Measurements from ENCODE around the gene VWA5B1.

The VWA5B1 gene

DNA sequence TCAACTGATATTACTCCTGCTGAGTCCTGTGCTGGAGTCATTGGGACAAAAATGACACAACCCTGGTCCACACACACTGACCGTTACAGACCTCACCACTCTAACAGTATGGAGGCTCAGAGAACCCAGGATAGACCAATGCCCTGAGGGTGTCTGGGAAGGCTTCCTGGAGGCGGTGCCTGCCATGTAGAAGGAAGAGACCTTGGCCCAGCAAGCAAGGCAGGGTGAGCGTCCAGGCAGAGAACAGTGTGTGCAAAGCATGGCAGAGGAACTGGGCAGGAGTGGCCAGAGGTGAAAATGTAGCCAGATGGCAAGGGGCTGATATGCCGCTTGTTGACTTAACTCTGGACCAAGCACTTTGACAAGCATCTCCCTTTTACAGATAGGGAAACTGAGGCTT, 85.5 kb downstream of the VWA5B1 start:
- no peak for TF ChIP-seq ZFX (IDR thresholded peaks at IDR 0.05)
- TF ChIP-seq, protein P1, sequence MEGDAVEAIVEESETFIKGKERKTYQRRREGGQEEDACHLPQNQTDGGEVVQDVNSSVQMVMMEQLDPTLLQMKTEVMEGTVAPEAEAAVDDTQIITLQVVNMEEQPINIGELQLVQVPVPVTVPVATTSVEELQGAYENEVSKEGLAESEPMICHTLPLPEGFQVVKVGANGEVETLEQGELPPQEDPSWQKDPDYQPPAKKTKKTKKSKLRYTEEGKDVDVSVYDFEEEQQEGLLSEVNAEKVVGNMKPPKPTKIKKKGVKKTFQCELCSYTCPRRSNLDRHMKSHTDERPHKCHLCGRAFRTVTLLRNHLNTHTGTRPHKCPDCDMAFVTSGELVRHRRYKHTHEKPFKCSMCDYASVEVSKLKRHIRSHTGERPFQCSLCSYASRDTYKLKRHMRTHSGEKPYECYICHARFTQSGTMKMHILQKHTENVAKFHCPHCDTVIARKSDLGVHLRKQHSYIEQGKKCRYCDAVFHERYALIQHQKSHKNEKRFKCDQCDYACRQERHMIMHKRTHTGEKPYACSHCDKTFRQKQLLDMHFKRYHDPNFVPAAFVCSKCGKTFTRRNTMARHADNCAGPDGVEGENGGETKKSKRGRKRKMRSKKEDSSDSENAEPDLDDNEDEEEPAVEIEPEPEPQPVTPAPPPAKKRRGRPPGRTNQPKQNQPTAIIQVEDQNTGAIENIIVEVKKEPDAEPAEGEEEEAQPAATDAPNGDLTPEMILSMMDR (conservative IDR thresholded peaks at IDR 0.05) = no peak

DNA sequence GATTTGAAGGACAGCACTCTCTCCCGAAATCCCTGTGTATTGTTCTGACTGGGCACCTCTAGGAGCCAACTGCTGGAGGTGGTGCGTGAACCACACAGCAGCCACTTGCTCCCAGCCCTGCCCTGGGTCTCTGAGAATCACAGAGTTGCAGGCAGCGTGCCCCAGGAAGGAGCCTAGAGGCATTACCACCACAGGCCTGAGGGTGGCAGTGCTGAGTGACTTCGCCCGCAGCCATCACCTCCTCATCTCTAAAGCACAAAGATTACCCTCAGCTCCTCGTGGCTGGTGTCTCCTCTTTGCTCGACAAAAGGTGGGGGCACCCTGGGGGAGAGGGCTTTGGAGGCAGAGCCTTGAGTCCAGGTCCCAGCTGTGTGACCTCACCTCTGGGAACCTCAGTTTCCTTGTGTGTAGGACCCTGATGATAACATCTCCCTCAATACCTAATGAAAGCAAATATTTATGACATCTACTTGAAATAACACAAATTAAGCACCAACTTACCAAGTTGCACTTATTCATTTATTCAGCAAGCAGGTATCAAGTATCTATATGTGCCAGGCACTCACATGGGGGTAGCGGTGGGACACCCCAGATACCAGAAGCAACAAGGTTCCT, 86.3 kb downstream of the VWA5B1 start:
- no peak overlapping the region for H3K27ac ChIP-seq
- TF ChIP-seq, protein P1 (conservative IDR thresholded peaks at IDR 0.05) = peak; percentile 72
- no peak for TF ChIP-seq ZFX (IDR thresholded peaks at IDR 0.05)

More for the DNA sequence above, 85.5 kb downstream of the VWA5B1 start:
- no peak overlapping the region for H3K27ac ChIP-seq

GRCh38 chr1:20377516-20378270, 87.0 kb downstream of the VWA5B1 start:
- TF ChIP-seq, protein P1 (conservative IDR thresholded peaks at IDR 0.05) = no peak
- TF ChIP-seq ZFX (IDR thresholded peaks at IDR 0.05) = no peak
- H3K27ac ChIP-seq = no peak overlapping the region

- no peak for TF ChIP-seq ZFX (IDR thresholded peaks at IDR 0.05)
- TF ChIP-seq, protein P1 (conservative IDR thresholded peaks at IDR 0.05) = no peak
- no peak overlapping the region for H3K27ac ChIP-seq
Observed at GRCh38 chr1:20379075-20379474, 88.4 kb downstream of the VWA5B1 start.

DNA sequence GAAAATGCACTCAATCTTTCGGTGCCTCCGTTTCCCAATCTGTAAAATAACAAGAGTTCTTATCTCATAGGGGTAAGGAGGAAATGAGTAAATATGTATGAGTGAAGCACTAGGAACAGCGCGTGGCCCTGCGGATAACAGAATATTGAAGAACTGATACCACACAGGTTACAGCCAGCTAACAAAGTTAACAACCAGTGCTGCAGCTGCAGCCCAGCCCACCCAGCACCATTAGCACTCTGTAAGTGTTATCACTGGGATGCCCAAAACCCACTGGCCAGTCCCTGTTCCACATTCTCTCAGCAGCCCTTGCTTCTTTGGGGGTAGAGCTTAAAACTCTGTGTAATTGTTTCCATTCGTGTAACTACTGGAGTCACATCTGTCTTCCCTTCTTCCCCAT, 89.5 kb downstream of the VWA5B1 start:
- no peak overlapping the region for H3K27ac ChIP-seq
- TF ChIP-seq, protein P1 (conservative IDR thresholded peaks at IDR 0.05) = no peak
- no peak for TF ChIP-seq ZFX (IDR thresholded peaks at IDR 0.05)

GRCh38 chr1:20380616-20381035, 90.0 kb downstream of the VWA5B1 start:
- H3K27ac ChIP-seq = no peak overlapping the region
- TF ChIP-seq, protein P1 (conservative IDR thresholded peaks at IDR 0.05) = no peak
- no peak for TF ChIP-seq ZFX (IDR thresholded peaks at IDR 0.05)

- TF ChIP-seq ZFX (IDR thresholded peaks at IDR 0.05) = no peak
- TF ChIP-seq, protein P1 (conservative IDR thresholded peaks at IDR 0.05) = no peak
- no peak overlapping the region for H3K27ac ChIP-seq
Observed at GRCh38 chr1:20381045-20381641, 90.5 kb downstream of the VWA5B1 start.
